ENCODE measurements around the gene TNFRSF18.

Gene TNFRSF18

DNA sequence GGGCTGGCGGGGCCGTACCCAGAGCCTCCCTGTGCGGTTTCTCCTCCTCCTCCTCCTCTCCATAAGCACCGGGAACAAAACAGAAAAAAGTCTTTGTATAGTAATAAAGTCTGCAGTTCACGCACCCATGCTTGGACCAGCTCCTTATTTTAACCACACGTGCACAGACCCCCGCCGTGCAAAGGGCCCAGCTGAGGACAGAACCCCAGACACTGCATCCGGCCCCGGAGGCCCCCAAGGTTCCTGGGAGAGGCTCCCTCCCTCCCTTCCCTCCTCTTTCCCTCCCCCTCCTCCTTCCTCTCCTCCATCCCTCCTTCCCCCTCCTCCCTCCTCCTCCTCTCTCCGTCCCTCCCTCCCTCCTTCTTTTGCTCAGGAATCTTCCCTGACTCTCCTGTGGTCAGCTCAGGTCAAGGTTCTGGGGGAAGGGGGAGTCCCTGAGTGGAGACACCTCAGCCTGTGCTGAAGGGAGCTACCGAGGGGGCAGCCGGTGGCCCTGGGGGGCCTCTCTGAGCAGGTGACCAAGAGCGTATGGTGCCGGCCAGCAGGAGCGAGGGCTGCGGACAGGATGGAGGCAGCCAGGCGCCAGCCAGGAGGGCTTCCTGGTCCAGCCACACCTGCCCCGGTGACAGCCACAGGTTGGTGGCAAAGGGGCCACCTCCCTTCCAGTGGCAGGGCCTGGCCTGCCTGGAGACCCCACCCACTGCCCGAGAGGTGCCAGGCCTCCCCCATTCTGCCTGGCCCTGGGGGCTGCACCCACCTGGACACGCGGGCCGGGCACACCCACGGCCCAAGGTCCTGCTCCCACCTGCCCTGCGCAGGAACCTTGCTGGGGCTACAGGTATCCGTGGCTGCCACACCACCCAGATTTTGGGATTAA lies 35.9 kb downstream of the TNFRSF18 start:
- H3K4me3 ChIP-seq (ENCODE audit: low read depth, low read length) = no peak overlapping the region
- TF ChIP-seq, protein P1, sequence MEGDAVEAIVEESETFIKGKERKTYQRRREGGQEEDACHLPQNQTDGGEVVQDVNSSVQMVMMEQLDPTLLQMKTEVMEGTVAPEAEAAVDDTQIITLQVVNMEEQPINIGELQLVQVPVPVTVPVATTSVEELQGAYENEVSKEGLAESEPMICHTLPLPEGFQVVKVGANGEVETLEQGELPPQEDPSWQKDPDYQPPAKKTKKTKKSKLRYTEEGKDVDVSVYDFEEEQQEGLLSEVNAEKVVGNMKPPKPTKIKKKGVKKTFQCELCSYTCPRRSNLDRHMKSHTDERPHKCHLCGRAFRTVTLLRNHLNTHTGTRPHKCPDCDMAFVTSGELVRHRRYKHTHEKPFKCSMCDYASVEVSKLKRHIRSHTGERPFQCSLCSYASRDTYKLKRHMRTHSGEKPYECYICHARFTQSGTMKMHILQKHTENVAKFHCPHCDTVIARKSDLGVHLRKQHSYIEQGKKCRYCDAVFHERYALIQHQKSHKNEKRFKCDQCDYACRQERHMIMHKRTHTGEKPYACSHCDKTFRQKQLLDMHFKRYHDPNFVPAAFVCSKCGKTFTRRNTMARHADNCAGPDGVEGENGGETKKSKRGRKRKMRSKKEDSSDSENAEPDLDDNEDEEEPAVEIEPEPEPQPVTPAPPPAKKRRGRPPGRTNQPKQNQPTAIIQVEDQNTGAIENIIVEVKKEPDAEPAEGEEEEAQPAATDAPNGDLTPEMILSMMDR (IDR thresholded peaks at IDR 0.05; ENCODE audit: insufficient read depth, low read depth, low read length, missing control alignments) = no peak
- no peak for DNase-seq (ENCODE audit: low read depth)

DNA sequence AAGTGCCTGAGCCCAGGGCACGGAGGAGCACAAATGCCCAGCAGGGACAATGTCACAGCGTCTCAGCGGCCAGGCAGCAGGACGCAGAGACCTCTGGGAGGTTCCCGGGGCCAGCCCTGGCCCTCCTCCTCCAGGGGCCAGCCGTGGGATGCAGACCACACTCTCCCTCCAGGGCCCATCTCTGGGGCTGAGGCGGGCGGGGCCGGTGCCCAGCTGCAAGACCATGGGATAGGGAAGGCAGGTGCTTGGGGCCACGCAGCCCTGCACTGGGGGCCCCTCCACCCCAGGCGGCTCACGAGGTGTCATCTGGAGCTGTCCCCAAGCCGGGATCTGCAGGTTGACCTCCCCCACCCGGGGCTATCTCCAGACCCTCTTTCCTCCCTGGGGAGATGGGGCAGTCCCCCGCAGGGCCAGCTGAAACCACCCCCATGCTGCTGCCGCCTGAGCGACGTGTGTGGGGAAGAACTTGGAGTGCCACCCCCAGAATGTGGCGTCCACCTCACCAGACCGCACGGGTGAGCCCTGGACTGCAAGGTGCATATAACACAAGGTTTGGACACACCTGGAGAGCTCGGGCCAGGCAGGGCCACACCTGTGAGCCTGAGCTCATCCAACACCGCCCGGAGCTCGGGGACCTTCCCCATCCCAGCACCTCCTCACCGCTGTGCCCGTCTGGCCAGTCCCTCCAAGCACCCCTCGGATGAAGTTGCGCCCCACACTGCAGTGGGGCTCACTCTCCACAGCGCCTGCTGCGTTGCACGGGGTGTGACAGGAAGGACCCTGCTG lies 36.8 kb downstream of the TNFRSF18 start:
- TF ChIP-seq, protein P1 (IDR thresholded peaks at IDR 0.05; ENCODE audit: insufficient read depth, low read depth, low read length, missing control alignments) = no peak
- DNase-seq (ENCODE audit: low read depth) = no peak
- H3K4me3 ChIP-seq (ENCODE audit: low read depth, low read length) = no peak overlapping the region

DNA sequence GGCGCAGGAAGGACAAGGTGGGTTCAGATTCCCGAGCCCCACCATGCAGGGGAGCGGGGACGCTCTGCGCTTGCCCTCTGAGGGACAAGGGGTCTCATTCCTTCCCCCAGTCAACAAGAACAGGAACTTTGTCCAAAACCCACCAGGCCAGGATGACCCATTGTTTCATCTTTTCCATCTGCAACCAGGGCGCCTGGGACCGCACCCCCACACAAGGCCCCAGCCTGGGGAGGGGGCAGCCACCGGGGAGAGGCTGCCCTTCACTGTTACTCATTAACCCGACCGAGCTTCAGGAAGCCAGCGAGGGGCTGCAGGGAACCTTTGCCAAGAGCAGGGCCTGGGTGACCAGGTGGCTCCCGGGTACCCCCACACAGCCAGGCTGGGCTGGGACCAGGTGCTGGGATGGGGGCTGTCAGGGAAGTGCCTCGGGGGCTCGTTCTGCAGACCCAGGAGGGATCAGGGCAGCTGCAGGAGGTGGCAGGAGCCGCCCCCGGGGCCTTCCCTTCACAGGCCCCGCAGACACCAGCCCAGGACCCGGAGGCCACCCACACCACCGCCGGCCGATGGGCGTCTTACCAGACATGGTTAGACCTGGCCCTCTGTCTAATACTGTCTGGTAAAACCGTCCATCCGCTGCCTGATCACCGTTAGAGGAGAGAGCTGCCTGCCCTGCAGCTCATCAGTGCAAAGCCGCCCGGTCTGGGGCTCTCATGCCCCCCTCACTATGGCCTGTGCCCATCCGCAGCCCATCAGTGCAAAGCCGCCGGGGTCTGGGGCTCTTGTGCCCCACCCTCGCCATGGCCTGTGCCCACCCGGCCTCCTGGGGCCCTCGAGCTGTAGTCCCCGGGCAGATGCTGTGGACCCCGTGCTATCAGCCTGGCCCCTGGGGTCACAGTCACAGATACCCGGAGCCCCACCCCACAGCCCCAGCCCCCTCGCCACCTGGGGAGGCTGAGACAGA lies 37.7 kb downstream of the TNFRSF18 start:
- no peak for DNase-seq (ENCODE audit: low read depth)
- no peak overlapping the region for H3K4me3 ChIP-seq (ENCODE audit: low read depth, low read length)
- TF ChIP-seq, protein P1 (IDR thresholded peaks at IDR 0.05; ENCODE audit: insufficient read depth, low read depth, low read length, missing control alignments) = no peak

DNA sequence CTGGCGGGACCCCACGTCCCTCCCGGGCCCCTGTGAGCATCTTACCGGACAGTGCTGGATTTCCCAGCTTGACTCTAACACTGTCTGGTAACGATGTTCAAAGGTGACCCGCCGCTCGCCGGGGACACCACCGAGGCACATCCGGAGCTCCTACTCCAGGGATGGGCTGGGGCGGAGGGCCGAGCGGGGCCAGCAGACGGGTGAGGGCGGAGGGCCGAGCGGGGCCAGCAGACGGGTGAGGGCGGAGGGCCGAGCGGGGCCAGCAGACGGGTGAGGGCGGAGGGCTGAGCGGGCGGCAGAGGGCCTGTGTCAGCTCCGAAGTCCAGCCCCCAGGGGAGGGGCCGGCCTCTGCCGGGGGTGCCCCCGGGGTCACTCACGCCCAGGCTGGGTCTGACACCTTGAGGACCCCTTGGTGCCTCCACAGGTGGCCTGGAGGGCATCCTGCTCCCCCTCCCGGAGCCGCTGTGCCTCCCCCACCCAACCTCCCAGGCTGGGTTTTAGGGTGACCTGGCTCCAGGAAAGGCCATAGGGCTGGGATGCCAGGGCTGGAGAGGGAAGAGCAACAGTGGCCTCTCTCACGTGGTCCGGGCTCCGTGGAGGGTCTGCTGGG lies 38.4 kb downstream of the TNFRSF18 start:
- DNase-seq (ENCODE audit: low read depth) = no peak
- no peak overlapping the region for H3K4me3 ChIP-seq (ENCODE audit: low read depth, low read length)
- TF ChIP-seq, protein P1 (IDR thresholded peaks at IDR 0.05; ENCODE audit: insufficient read depth, low read depth, low read length, missing control alignments) = no peak

DNA sequence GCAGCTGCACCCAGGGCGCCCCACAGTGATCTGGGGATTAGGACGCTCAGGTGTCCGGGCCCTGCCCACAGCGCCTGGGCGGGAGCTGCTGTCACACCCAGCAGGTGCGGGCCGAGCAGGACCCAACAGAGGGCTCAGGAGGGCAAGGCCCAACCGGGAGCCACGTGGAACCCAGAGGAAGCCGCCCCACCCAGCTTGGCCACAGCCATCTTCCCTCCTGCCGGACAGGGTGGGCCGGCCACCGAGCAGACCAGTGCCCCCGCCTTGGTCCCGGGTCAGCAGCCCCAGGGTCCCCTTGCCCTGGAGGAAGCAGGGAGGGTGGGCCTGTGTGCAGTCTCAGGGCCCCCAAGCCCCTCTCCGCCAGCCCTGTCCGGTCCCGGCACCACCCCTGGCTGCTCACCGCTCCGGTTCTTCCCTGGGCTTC lies 39.0 kb downstream of the TNFRSF18 start:
- TF ChIP-seq, protein P1 (IDR thresholded peaks at IDR 0.05; ENCODE audit: insufficient read depth, low read depth, low read length, missing control alignments) = no peak
- no peak overlapping the region for H3K4me3 ChIP-seq (ENCODE audit: low read depth, low read length)
- DNase-seq (ENCODE audit: low read depth) = no peak

All from GM12865 (cell line).